Esophagus squamous epithelium (tissue), 5 donors: ENCODE results near the gene TUBB2B. TPM values are rescaled to one million over a fixed set of nuclear protein-coding genes. Genes with fewer than 3 reads are reported as not detected.

Experiments used
- DNase-seq: peaks from one replicate; lab custom pipeline; 2025; lab: John Stamatoyannopoulos, UW
- H3K27ac ChIP-seq, 4 donors: fragments of 200-600 bp; sonication (generic); one replicate each; pipeline ENCODE4 v1.5.1; 2016 to 2019; ENCODE audit warnings: mild to moderate bottlenecking in 1 of 4
- H3K27me3 ChIP-seq, 4 donors: fragments of 200-600 bp; sonication (generic); 1 replicate in 3 of 4; 2 replicates in 1 of 4; pipeline versions ENCODE4 v1.5.1 to v1.6.0; 2017 to 2021; ENCODE audit warnings: antibody characterized with exemption in 1 of 4
- H3K36me3 ChIP-seq, 3 donors: fragments of 200-600 bp; sonication (generic); one replicate each; pipeline ENCODE4 v1.5.1; 2016 to 2019
- H3K4me1 ChIP-seq, 3 donors: fragments of 200-600 bp; sonication (generic); one replicate each; pipeline ENCODE4 v1.5.1; 2017 to 2019
- H3K4me3 ChIP-seq, 4 donors: fragments of 200-600 bp; sonication (generic); 1 replicate in 3 of 4; 2 replicates in 1 of 4; pipeline ENCODE4 v1.5.1; 2016 to 2019; ENCODE audit warnings: mild to moderate bottlenecking in 2 of 4, moderate library complexity in 1 of 4
- H3K9me3 ChIP-seq, 3 donors: fragments of 200-600 bp; sonication (generic); one replicate each; pipeline ENCODE4 v1.5.1; 2016 to 2019
- POLR2A ChIP-seq, 4 donors: fragments of 450-650 bp; IDR thresholded peaks; one replicate each; pipeline ENCODE4 v1.6.1; 2017; ENCODE audit warnings: antibody characterized with exemption in 4 of 4, mild to moderate bottlenecking in 4 of 4, moderate library complexity in 3 of 4
- whole genome bisulfite sequencing, 2 donors: methylation state at CpG; one replicate each; pipeline ENCODE4 v1.1.5; 2018; 5-methylcytosine and 5-hydroxymethylcytosine counted together
- intact Hi-C: fragments of 100-400 bp; cut with DNase I; formaldehyde crosslinking; loops from one replicate; pipeline ENCODE4 v1.15.0; 2022
- total RNA-seq, 4 donors: library from RNA; depleted of rRNA; stranded (reverse); fragments of >200 nt; gene quantifications; one replicate each; pipeline ENCODE4 v1.1.0, GENCODE V29; 2016
- TF ChIP-seq, protein P1 (sequence below), 6 experiments: fragments of 450-650 bp in 4 of 6; fragments of 200-600 bp in 2 of 6; sonication (generic) in 2 of 6; IDR thresholded peaks; one replicate each; pipeline ENCODE4 v1.5.1; 2016 to 2019; ENCODE audit warnings: antibody characterized with exemption in 6 of 6, mild to moderate bottlenecking in 4 of 6, moderate library complexity in 4 of 6
- donor health status: DM: yes; HTN: yes; CAD: no.

TUBB2B gene
- total RNA-seq, 4 donors from 2014 or later: 1.6 to 5.0 (median 3.2) TPM

DNA sequence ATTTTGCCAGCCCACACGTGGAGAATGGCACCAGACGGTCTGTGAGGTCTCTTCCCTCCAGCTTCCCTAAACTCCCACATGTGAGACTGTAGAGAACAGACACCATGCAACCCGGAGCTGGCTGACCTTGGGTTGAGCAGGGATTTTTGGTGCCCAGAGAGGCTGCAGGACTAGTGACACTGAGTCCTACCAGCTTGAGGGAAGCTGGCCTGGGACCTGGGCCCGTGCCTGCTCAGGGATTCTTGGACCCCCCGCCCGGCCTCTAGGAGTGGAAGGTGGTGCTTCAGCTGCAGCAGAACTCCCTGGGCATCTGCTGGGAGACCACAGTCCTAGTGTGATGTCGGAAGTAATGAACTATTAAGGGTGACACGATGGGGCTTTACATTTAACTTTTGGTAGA, 34.5 kb upstream of the TUBB2B start:
- no peaks in the 10 kb centered on the region for H3K27me3 ChIP-seq
- no peak overlapping the region for H3K4me3 ChIP-seq

GRCh38 chr6:3261518-3261820, 34.0 kb upstream of the TUBB2B start:
- H3K9me3 ChIP-seq: no peaks in the 10 kb centered on the region
- H3K36me3 ChIP-seq: peaks cover 8 to 24% (median 10%) of the 10 kb centered on the region in 3 donors
- peaks cover 23 to 73% (median 37%) of the 10 kb centered on the region in 3 donors for H3K4me1 ChIP-seq
- H3K27me3 ChIP-seq: no peaks in the 10 kb centered on the region
- TF ChIP-seq POLR2A (IDR thresholded peaks at IDR 0.05): no peak
- TF ChIP-seq, protein P1, sequence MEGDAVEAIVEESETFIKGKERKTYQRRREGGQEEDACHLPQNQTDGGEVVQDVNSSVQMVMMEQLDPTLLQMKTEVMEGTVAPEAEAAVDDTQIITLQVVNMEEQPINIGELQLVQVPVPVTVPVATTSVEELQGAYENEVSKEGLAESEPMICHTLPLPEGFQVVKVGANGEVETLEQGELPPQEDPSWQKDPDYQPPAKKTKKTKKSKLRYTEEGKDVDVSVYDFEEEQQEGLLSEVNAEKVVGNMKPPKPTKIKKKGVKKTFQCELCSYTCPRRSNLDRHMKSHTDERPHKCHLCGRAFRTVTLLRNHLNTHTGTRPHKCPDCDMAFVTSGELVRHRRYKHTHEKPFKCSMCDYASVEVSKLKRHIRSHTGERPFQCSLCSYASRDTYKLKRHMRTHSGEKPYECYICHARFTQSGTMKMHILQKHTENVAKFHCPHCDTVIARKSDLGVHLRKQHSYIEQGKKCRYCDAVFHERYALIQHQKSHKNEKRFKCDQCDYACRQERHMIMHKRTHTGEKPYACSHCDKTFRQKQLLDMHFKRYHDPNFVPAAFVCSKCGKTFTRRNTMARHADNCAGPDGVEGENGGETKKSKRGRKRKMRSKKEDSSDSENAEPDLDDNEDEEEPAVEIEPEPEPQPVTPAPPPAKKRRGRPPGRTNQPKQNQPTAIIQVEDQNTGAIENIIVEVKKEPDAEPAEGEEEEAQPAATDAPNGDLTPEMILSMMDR (IDR thresholded peaks at IDR 0.05): no peak
- 71% methylated on average over 4 of the region's 6 CpGs; no CpG with 5 or more reads in 1 of the 2 donors for WGBS, 2 donors
- intact Hi-C loops: no loop called here
- DNase-seq: no peak
- peak overlapping the region in 2 of 4 donors; percentile 40 to 44 for H3K27ac ChIP-seq
- no peak overlapping the region for H3K4me3 ChIP-seq

More for the DNA sequence above, 34.5 kb upstream of the TUBB2B start:
- peaks cover 8 to 24% (median 10%) of the 10 kb centered on the region in 3 donors for H3K36me3 ChIP-seq
- no peak for DNase-seq
- TF ChIP-seq, protein P1 (IDR thresholded peaks at IDR 0.05): no peak
- TF ChIP-seq POLR2A (IDR thresholded peaks at IDR 0.05): no peak
- WGBS, 2 donors: 64 to 100% methylated on average over 2 to 8 of the region's 8 CpGs
- H3K27ac ChIP-seq: peak overlapping the region in 1 of 4 donors; percentile 40
- intact Hi-C loops: no loop called here
- H3K9me3 ChIP-seq: no peaks in the 10 kb centered on the region
- H3K4me1 ChIP-seq: peaks cover 23 to 74% (median 37%) of the 10 kb centered on the region in 3 donors

- Histone ChIP-seq H3K4me3 (peak overlapping the region in 2 of 4 donors; percentile 3 to 83), H3K27ac (peak overlapping the region in 3 of 4 donors; percentile 39 to 44 (median 40)), H3K27me3 (no peaks in the 10 kb centered on the region), H3K9me3 (no peaks in the 10 kb centered on the region), H3K36me3 (peaks cover 8 to 24% (median 10%) of the 10 kb centered on the region in 3 donors), H3K4me1 (peaks cover 23 to 73% (median 37%) of the 10 kb centered on the region in 3 donors)
- no peak for DNase-seq
- TF ChIP-seq, protein P1 (IDR thresholded peaks at IDR 0.05): no peak
- no peak for TF ChIP-seq POLR2A (IDR thresholded peaks at IDR 0.05)
- WGBS, 2 donors: 65 to 74% methylated on average over 13 to 17 of the region's 17 CpGs
- intact Hi-C loops: no loop called here
Measured at GRCh38 chr6:3260772-3261517, 33.5 kb upstream of the TUBB2B start.

DNA sequence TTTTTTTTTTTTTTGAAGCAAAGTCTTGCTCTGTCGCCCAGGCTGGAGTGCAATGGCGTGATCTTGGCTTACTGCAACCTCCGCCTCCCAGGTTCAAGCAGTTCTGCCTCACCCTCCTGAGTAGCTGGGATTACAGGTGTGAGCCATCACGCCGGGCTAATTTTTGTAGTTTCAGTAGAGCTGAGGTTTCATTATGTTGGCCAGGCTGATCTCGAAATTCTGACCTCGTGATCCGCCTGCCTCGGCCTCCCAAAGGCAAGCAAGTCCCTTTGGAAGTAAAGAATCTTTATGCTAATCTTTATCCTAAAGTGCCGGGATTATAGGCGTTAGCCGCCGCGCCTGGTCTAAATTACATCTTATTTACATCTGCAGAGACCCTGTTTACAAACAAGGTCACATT, 32.8 kb upstream of the TUBB2B start:
- WGBS, 2 donors: 47 to 80% methylated on average over 11 of the region's 14 CpGs
- no peak for TF ChIP-seq POLR2A (IDR thresholded peaks at IDR 0.05)
- TF ChIP-seq, protein P1 (IDR thresholded peaks at IDR 0.05): no peak
- Histone ChIP-seq H3K4me3 (peak overlapping the region in 3 of 4 donors; percentile 3 to 99 (median 83)), H3K27me3 (no peaks in the 10 kb centered on the region), H3K9me3 (no peaks in the 10 kb centered on the region), H3K4me1 (peaks cover 23 to 68% (median 32%) of the 10 kb centered on the region in 3 donors), H3K27ac (peak overlapping the region in 3 of 4 donors; percentile 39 to 44 (median 40)), H3K36me3 (peaks cover 8 to 20% (median 10%) of the 10 kb centered on the region in 3 donors)
- no peak for DNase-seq
- intact Hi-C loops: no loop called here

DNA sequence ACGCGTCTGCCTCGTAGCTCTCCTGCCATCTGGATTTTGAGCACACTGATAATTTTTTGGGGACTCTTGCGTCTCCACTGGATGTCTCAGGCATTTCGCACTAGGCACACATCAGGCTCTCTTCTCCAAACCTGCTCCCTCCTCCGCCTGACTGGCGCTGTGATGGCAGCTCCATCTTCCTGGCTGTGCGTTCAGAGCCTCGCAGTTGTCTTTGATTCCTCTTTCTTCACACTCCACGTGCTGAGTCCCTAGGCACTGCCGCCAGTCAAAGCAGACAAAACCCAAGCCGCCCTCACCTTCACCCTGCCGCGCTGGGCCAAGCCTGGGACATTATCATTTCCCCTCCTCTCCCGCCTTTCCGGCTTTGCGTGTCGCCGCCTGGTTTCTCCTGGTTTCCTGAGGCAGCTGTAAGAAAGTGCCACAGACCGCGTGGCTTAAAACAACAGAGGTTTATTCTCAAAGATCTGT, 32.1 kb upstream of the TUBB2B start:
- Histone ChIP-seq H3K27me3 (no peaks in the 10 kb centered on the region), H3K4me1 (peaks cover 23 to 60% (median 27%) of the 10 kb centered on the region in 3 donors), H3K27ac (peak overlapping the region; percentile 82 to 94 (median 90)), H3K4me3 (peak overlapping the region; percentile 65 to 99 (median 88)), H3K9me3 (no peaks in the 10 kb centered on the region), H3K36me3 (peaks cover 8 to 13% (median 10%) of the 10 kb centered on the region in 3 donors)
- intact Hi-C loops: no loop called here
- WGBS, 2 donors: 0% methylated on average over 19 to 20 of the region's 21 CpGs
- TF ChIP-seq, protein P1 (IDR thresholded peaks at IDR 0.05): peak in 1 of 6 experiments; percentile 12
- TF ChIP-seq POLR2A (IDR thresholded peaks at IDR 0.05): no peak
- no peak for DNase-seq
